Esophagus muscularis mucosa (tissue), 4 donors: ENCODE results near the gene CARNS1. TPM values are rescaled to one million over a fixed set of nuclear protein-coding genes. Genes with fewer than 3 reads are reported as not detected.

ENCODE experiments used
- DNase-seq: peaks from one replicate; pipeline ENCODE4 v3.0.0-alpha.2; 2017; ENCODE audit errors: extremely low spot score
- H3K27ac ChIP-seq, 4 donors: fragments of 200-600 bp; sonication (generic); replicated peaks in 1 of 4; 1 replicate in 3 of 4; 2 replicates in 1 of 4; pipeline ENCODE4 v1.5.1; 2016 to 2019; ENCODE audit warnings: mild to moderate bottlenecking in 1 of 4
- H3K27me3 ChIP-seq, 4 donors: fragments of 200-600 bp; sonication (generic); one replicate each; pipeline versions ENCODE4 v1.5.1 to v1.6.0; 2016 to 2019
- H3K36me3 ChIP-seq, 4 donors: fragments of 200-600 bp; sonication (generic); one replicate each; pipeline ENCODE4 v1.5.1; 2016 to 2019
- H3K4me1 ChIP-seq, 4 donors: fragments of 200-600 bp; sonication (generic); one replicate each; pipeline ENCODE4 v1.5.1; 2016 to 2019
- H3K4me3 ChIP-seq, 4 donors: fragments of 200-600 bp; sonication (generic); 1 replicate in 2 of 4; 2 replicates in 2 of 4; pipeline ENCODE4 v1.5.1; 2016 to 2019; ENCODE audit warnings: mild to moderate bottlenecking in 4 of 4, moderate library complexity in 1 of 4
- H3K9me3 ChIP-seq, 4 donors: fragments of 200-600 bp; sonication (generic); 1 replicate in 3 of 4; 2 replicates in 1 of 4; pipeline ENCODE4 v1.5.1; 2016 to 2019
- CTCF ChIP-seq, 3 experiments: fragments of 200-600 bp in 2 of 3; fragments of 450-650 bp in 1 of 3; sonication (generic) in 2 of 3; IDR thresholded peaks; one replicate each; pipeline ENCODE4 v1.5.1; 2017 to 2019; ENCODE audit warnings: antibody characterized with exemption in 3 of 3, mild to moderate bottlenecking in 2 of 3, moderate library complexity in 1 of 3
- EP300 ChIP-seq: sonication (generic); formaldehyde crosslinking; IDR thresholded peaks from one replicate; pipeline ENCODE4 v1.6.1; 2017; ENCODE audit warnings: antibody characterized with exemption
- POLR2A ChIP-seq: fragments of 450-650 bp; IDR thresholded peaks from one replicate; pipeline ENCODE4 v1.6.1; 2017; ENCODE audit warnings: antibody characterized with exemption, moderate library complexity, mild to moderate bottlenecking, low read depth
- POLR2AphosphoS5 ChIP-seq, 2 donors: sonication (generic); formaldehyde crosslinking; IDR thresholded peaks; one replicate each; pipeline ENCODE4 v1.6.1; 2017; ENCODE audit warnings: antibody characterized with exemption in 2 of 2
- WGBS: methylation state at CpG from one replicate; pipeline ENCODE4 v1.1.5; 2018; 5-methylcytosine and 5-hydroxymethylcytosine counted together
- intact Hi-C: fragments of 100-400 bp; cut with DNase I; formaldehyde crosslinking; loops from one replicate; pipeline ENCODE4 v1.15.1; 2023
- total RNA-seq, 4 donors: library from RNA; depleted of rRNA; stranded (reverse); fragments of >200 nt; gene quantifications; one replicate each; pipeline versions ENCODE4 v1.1.0 to v1.2.1, GENCODE V29; 2016

The CARNS1 gene
- total RNA-seq, 4 donors from 2014 or later = 0.83 to 1.9 (median 1.2) TPM

- no peak overlapping the region for H3K27ac ChIP-seq
- H3K36me3 ChIP-seq = no peaks in the 10 kb centered on the region
- H3K9me3 ChIP-seq = no peaks in the 10 kb centered on the region
- peaks cover 3 to 35% (median 17%) of the 10 kb centered on the region in 4 donors for H3K4me1 ChIP-seq
- no peak for DNase-seq
- intact Hi-C loops = loop anchor here (2.0 to 5.0 kb wide), 3 partner anchors 26 to 120 kb away; no protein-coding TSS in a partner anchor
- H3K27me3 ChIP-seq = no peaks in the 10 kb centered on the region
- peak; percentile 35 to 65 for TF ChIP-seq POLR2AphosphoS5 (IDR thresholded peaks at IDR 0.05)
- peak; percentile 95 to 100 (median 99) for TF ChIP-seq CTCF (IDR thresholded peaks at IDR 0.05)
- TF ChIP-seq POLR2A = no peak
- H3K4me3 ChIP-seq = no peak overlapping the region
- 47% methylated on average over 12 of the region's 16 CpGs for WGBS
Observed at GRCh38 chr11:67382276-67383136, 33.0 kb upstream of the CARNS1 start.

GRCh38 chr11:67384851-67385366 is 30.6 kb upstream of the CARNS1 start:
- no peak overlapping the region for H3K4me3 ChIP-seq
- peak overlapping the region in 1 of 4 donors; percentile 15 for H3K27ac ChIP-seq
- intact Hi-C loops = loop anchor here (5.0 kb wide), 2 partner anchors 38 to 123 kb away; no protein-coding TSS in a partner anchor
- H3K9me3 ChIP-seq = no peaks in the 10 kb centered on the region
- DNase-seq = no peak
- peaks cover 3 to 34% (median 17%) of the 10 kb centered on the region in 4 donors for H3K4me1 ChIP-seq
- no peak for TF ChIP-seq EP300
- peak in 1 of 2 donors; percentile 17 for TF ChIP-seq POLR2AphosphoS5 (IDR thresholded peaks at IDR 0.05)
- H3K36me3 ChIP-seq = no peaks in the 10 kb centered on the region
- no peaks in the 10 kb centered on the region for H3K27me3 ChIP-seq
- 56% methylated on average over 3 of the region's 3 CpGs for WGBS

GRCh38 chr11:67387069-67387468 is 28.4 kb upstream of the CARNS1 start:
- intact Hi-C loops = no loop called here
- Histone ChIP-seq H3K27me3 (no peaks in the 10 kb centered on the region), H3K9me3 (no peaks in the 10 kb centered on the region), H3K36me3 (no peaks in the 10 kb centered on the region), H3K4me1 (peaks cover 15 to 45% (median 33%) of the 10 kb centered on the region in 4 donors), H3K4me3 (no peak overlapping the region), H3K27ac (no peak overlapping the region)
- WGBS = 43% methylated on average over 6 of the region's 9 CpGs
- TF ChIP-seq CTCF (IDR thresholded peaks at IDR 0.05) (no peak), POLR2A (no peak), POLR2AphosphoS5 (IDR thresholded peaks at IDR 0.05) (no peak), EP300 (no peak)
- DNase-seq = no peak

- 74% methylated on average over 6 of the region's 6 CpGs for WGBS
- no peaks in the 10 kb centered on the region for H3K36me3 ChIP-seq
- H3K4me3 ChIP-seq = no peak overlapping the region
- peaks cover 16 to 45% (median 35%) of the 10 kb centered on the region in 4 donors for H3K4me1 ChIP-seq
- H3K9me3 ChIP-seq = no peaks in the 10 kb centered on the region
- H3K27me3 ChIP-seq = no peaks in the 10 kb centered on the region
- intact Hi-C loops = no loop called here
- no peak for TF ChIP-seq POLR2AphosphoS5 (IDR thresholded peaks at IDR 0.05)
- TF ChIP-seq CTCF (IDR thresholded peaks at IDR 0.05) = no peak
- TF ChIP-seq POLR2A = no peak
- TF ChIP-seq EP300 = no peak
- no peak overlapping the region for H3K27ac ChIP-seq
- no peak for DNase-seq
Observed at GRCh38 chr11:67387518-67387917, 28.0 kb upstream of the CARNS1 start.

- intact Hi-C loops = no loop called here
- Histone ChIP-seq H3K27me3 (no peaks in the 10 kb centered on the region), H3K27ac (no peak overlapping the region), H3K4me3 (no peak overlapping the region), H3K36me3 (peaks cover 0 to 13% (median 5%) of the 10 kb centered on the region in 4 donors), H3K9me3 (no peaks in the 10 kb centered on the region), H3K4me1 (peaks cover 20 to 43% (median 41%) of the 10 kb centered on the region in 4 donors)
- WGBS = 62% methylated on average over 6 of the region's 6 CpGs
- TF ChIP-seq EP300 (no peak), POLR2AphosphoS5 (IDR thresholded peaks at IDR 0.05) (no peak), POLR2A (no peak), CTCF (IDR thresholded peaks at IDR 0.05) (peak; percentile 45 to 53 (median 48))
- no peak for DNase-seq
Observed at GRCh38 chr11:67389477-67389876, 26.0 kb upstream of the CARNS1 start.
